HG03439 (cell line): ENCODE data around the gene TUBA8.
"Not testable (repeated sequence)": the region's sequence is repeated elsewhere in the genome, so short reads cannot be mapped to it uniquely, and the experiment has no call there.

Experiments
- ATAC-seq: cut with Tn5 transposase; IDR thresholded peaks from one replicate; pipeline ENCODE4 v1.9.1; 2021; ENCODE audit warnings: mild to moderate bottlenecking, moderate library complexity; ENCODE audit not compliant: unreplicated experiment

TUBA8 gene

GRCh38 chr22:18123476-18124025 lies 12.9 kb downstream of the TUBA8 start:
- ATAC-seq = not testable (repeated sequence)

DNA sequence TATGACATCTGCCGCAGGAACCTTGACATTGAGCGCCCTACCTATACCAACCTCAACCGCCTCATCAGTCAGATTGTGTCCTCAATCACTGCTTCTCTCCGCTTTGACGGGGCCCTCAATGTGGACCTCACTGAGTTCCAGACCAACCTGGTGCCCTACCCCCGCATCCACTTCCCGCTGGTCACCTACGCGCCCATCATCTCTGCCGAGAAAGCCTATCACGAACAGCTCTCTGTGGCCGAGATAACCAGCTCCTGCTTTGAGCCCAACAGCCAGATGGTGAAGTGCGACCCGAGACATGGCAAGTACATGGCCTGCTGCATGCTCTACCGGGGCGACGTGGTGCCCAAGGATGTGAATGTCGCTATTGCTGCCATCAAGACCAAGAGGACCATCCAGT lies 16.0 kb downstream of the TUBA8 start:
- no peak for ATAC-seq

DNA sequence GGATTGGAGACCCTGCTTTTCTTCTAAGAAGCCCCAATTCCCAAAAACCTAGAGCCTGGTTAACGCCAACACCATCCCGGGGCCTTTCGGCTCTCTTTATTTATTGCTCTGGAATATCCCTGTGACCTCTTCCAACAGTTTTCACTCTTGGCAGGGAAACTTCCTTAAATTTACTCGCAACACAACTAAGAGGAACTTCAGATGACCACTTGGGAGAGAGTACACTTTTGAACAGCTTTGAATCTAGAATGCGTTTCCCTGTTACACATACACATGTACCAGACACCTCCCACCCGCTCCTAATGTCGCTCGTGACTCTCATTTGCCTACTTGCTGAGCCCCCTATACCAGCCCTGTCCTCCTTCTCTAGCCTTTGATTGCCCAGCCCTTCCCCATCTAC lies 19.4 kb downstream of the TUBA8 start:
- no peak for ATAC-seq

- no peak for ATAC-seq
Measured at GRCh38 chr22:18130699-18131429, 20.3 kb downstream of the TUBA8 start.

DNA sequence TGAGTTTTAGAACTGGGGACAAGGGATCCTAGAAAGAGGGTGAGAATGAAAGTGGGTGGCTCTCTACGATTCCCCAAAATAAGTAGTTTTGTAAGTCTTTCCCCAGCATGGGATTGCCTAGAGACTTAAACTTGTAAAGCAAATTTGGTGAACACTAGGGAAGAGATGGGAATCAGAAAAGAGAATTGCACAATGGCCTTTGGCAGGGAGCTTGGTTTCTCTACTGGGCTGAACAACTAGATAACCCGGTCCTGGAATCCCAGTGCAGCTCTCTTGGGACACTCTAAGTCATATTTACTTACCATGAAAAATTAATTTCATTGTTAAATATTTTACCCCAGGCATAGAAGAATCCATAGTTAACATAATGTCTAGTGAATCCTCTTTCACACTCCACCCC lies 22.8 kb downstream of the TUBA8 start:
- no peak for ATAC-seq

DNA sequence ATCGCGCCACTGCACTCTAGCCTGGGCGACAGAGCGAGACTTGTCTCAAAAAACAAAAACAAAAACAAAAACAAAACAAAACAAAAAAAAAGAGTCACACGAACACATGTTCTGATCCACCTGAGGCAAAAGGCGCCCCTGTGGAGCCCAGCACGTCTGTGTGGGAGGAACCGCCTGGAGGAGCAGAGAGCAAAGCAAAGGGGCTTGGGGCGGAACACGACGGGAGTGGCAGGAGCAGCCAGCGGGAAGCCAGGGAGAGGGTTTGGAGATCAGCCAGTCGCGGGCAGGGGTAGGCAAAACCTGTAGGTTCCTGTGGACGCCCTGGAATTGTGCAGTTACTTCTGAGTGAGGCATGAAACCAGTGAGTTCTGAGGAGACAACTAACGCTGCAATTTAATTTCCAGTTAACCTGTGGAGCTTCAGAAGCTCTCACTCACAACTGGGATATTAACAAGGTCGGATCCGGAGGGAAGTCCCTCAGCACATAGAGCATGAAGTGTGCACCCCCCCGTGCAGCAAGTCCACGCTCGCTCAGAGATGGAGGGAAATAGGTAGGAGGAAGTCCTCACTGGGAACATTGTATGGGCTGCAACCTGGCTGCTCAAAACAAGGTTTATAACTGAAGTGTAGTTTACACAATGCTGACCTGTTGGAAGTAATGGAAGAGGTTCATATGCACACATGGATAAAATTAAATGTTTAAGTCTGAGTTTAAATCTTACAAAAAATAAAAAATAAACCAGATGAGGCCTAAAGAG lies 26.1 kb downstream of the TUBA8 start:
- ATAC-seq = no peak

- not testable (repeated sequence) for ATAC-seq
Measured at GRCh38 chr22:18141004-18141403, 30.4 kb downstream of the TUBA8 start.

DNA sequence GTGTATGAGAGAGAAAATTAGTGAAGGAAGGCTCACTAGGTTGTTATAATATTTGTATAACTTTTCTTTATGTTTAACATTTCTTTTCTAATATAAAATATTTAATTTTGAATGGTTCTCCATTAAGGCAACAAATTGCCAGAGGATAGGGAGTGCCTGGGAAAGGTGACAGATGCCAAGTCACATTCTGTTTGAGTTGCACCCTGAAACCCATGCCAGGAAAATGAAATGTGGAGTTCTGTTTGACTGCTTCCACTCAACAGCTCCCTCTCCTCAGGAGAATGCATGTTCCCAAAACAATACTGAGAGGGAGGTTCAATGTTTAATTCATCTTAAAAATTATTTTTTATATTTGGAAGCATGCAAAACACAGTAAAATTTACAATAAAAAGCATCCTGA lies 33.5 kb downstream of the TUBA8 start:
- ATAC-seq = no peak

- ATAC-seq = no peak
Measured at GRCh38 chr22:18145676-18146388, 35.2 kb downstream of the TUBA8 start.

DNA sequence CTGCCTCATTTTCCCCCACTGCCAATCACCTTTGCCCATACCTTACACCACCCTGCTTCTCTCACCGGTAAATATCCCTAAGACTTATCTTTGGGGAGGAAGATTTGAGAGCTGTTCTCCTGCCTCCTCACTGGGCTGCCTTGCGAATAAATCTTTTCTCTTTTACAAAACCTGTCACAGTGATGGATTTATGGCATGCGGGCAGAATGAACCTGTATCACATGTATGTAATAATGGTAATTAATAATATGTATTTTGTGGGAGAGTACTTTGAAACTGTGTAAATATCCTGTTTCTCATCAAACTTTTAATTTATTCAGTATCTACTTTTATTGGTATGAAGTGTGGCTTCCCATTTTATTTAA lies 35.8 kb downstream of the TUBA8 start:
- no peak for ATAC-seq

- ATAC-seq = no peak
Measured at GRCh38 chr22:18147791-18148190, 37.2 kb downstream of the TUBA8 start.

DNA sequence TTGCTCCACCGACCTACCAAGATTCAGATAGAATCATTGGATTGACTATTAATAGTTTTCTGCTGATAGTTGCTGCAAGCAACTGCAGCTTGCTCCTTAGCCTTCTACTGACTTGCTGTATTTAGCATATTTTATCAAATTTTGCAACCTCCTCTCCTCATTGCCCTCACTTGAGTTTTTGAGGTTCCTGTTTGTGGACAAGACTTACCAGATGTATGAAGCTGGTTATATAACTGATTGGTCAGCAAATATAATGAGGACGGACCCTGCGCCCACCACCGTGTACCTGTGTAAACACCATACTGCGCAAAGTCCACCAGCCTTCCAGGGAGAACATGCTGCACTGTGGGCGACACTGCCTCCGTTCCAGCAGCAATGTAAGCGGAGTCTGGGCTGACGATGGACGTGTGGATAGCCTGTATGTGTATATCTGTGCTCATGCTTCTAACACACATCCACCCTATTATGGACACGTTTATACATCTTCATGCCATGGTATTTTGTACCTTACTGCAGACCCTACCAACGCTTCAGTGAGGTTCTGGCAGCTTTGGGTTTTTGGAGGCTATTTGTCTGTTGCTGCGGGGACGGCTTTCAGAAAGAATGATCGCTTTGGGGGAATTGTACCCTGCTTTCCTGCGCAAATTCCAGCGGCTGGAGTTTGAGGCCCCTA lies 37.8 kb downstream of the TUBA8 start:
- no peak for ATAC-seq

DNA sequence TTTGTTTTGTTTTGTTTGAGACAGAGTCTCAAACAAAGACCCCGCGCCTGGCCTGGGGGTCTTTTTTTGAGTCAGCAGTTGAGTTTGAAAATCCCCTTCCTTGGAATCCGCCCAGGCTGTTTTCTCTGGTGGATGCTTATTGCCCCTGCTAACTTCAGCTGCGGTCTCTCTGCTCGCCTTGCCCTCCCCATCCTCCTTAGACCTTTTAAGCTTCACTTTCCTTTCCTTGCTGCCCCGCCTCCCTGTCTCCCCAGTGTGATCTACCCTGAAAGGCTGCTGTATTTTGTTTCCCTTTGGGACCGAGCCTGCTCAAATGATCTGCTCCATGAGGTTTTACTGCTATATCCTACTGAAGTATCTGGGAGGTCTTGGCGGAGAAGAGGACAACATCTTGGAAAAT lies 41.9 kb downstream of the TUBA8 start:
- ATAC-seq = no peak

GRCh38 chr22:18154821-18155390 lies 44.3 kb downstream of the TUBA8 start:
- no peak for ATAC-seq

DNA sequence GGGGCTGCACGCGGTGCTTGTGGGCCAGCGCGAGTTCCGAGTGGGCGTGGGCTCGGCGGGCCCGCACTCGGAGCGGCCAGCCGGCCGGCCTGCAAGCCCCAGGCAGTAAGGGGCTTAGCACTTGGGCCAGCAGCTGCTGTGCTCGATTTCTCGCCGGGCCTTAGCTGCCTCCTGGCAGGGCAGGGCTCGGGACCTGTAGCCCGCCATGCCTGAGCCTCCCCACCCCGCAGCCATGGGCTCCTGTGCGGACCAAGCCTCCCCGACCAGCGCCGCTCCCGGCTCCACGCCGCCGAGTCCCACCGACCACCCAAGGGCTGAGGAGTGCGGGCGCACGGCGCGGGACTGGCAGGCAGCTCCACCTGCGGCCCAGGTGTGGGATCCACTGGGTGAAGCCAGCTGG lies 44.9 kb downstream of the TUBA8 start:
- ATAC-seq = not testable (repeated sequence)

DNA sequence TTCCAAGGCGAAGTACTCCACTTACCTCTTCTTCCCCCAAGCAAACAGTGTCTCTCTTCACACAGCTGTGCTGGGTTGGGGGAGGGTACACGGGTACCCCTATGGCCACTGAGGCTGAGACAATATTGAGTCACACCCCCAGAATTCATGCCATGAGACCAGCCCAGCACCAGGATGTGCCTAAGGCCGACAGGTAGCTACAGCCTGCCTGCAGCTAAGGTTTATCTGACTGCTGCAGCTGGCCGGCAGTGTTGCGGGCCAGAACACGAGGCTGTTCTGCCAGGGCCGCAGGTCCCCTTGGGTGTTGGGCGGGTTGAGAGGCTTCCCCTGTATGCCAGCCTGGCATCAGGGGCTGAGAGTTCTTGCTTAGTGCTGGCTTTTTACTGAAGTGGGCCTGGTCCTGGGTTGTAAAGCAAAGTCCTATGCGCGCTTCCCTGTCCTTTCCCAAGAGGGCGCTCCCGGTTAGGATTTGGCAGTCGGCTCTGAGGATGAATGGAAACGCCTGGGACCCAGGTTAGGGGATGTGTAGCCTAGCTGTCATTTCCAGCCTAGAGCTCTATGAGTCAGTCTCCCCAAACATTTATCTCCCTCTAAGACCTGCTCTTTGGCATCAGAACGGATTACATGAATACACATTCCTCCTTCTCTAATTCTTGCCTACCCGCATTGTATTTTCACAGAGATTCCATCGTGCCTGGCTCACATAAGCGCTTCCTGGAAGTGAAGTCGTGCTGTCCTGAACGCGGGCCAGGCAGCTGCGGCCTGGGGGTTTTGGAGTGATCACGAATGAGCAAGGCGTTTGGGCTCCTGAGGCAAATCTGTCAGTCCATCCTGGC lies 46.5 kb downstream of the TUBA8 start:
- ATAC-seq = no peak

DNA sequence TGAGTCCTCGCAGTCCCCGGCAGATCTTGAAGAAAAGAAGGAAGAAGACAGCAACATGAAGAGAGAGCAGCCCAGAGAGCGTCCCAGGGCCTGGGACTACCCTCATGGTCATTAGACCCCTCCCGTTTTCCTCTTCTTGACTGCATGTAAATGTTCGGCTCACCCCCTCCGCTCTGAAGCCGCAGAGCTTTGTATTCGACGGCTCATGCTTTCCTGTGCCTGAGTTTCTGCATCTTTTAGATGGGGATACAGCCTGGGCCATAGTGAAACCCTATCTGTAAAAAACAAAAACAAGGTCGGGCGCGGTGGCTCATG lies 47.1 kb downstream of the TUBA8 start:
- no peak for ATAC-seq

- not testable (repeated sequence) for ATAC-seq
Measured at GRCh38 chr22:18160641-18161040, 50.0 kb downstream of the TUBA8 start.

GRCh38 chr22:18163843-18164242 lies 53.2 kb downstream of the TUBA8 start:
- ATAC-seq = not testable (repeated sequence)

DNA sequence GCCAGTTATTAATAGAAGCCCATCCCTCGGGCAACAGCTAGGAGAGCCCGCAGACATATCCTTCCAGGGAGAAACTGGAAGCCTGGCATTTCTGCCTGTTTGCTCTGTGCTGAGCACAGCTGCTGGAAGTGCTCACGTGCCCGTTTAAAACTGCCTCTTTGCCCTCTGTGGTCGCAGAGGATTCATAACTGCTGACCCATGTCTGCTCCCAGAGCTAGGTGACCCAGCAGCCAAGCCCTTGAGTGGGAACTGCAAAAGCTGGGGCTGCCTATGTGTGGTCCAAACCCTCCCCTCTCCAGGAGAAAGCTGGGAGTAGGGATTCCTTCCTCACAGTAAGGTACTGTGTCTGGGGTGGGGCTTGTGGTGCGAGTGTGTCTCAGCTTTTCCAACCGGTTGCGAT lies 54.0 kb downstream of the TUBA8 start:
- ATAC-seq = not testable (repeated sequence)
